Mesenchymal stem cell (in vitro differentiated cells and primary cell): ENCODE measurements around the gene PDP2.
A peak's percentile ranks its signal among the peaks of the same experiment; 100 is the strongest.

Experiments
- DNase-seq: peaks from one replicate; pipeline ENCODE4 v3.0.0-alpha.2; 2013
- H2AFZ ChIP-seq: one replicate; pipeline ENCODE4 v1.6.1; 2013; ENCODE audit warnings: low read depth, mild to moderate bottlenecking, control low read depth, inconsistent platforms, low read length, moderate library complexity
- H2AK5ac ChIP-seq: 2 replicates; pipeline ENCODE4 v1.6.1; 2013; ENCODE audit warnings: low read length, moderate library complexity, mild to moderate bottlenecking, inconsistent platforms; ENCODE audit not compliant: severe bottlenecking
- H2BK120ac ChIP-seq: one replicate; pipeline ENCODE4 v1.6.1; 2013; ENCODE audit warnings: low read depth, mild to moderate bottlenecking, inconsistent platforms, low read length, moderate library complexity
- H2BK12ac ChIP-seq, 2 experiments: one replicate each; pipeline ENCODE4 v1.6.1; 2013; ENCODE audit warnings: inconsistent platforms in 2 of 2, low read length in 2 of 2, mild to moderate bottlenecking in 2 of 2, moderate library complexity in 2 of 2, control low read depth in 1 of 2
- H2BK15ac ChIP-seq: one replicate; pipeline ENCODE4 v1.6.1; 2013; ENCODE audit warnings: mild to moderate bottlenecking, low read depth, inconsistent platforms; ENCODE audit not compliant: poor library complexity, severe bottlenecking
- H2BK5ac ChIP-seq: 2 replicates; pipeline ENCODE4 v1.6.1; 2013; ENCODE audit warnings: low read depth, mild to moderate bottlenecking, low read length, control low read depth, inconsistent platforms; ENCODE audit not compliant: poor library complexity, severe bottlenecking
- H3K14ac ChIP-seq, 2 experiments: one replicate each; pipeline ENCODE4 v1.6.1; 2013; ENCODE audit warnings: inconsistent platforms in 2 of 2, low read length in 2 of 2, control low read depth in 1 of 2, mild to moderate bottlenecking in 1 of 2, moderate library complexity in 1 of 2
- H3K18ac ChIP-seq, 2 experiments: one replicate each; pipeline ENCODE4 v1.6.1; 2013; ENCODE audit warnings: inconsistent platforms in 2 of 2, low read length in 2 of 2, control low read depth in 1 of 2, low read depth in 1 of 2, mild to moderate bottlenecking in 1 of 2
- H3K23ac ChIP-seq, 2 experiments: one replicate each; pipeline ENCODE4 v1.6.1; 2013; ENCODE audit warnings: inconsistent platforms in 2 of 2, low read length in 2 of 2, mild to moderate bottlenecking in 2 of 2, moderate library complexity in 2 of 2, control low read depth in 1 of 2
- H3K27ac ChIP-seq: 2 replicates; pipeline ENCODE4 v1.5.1; 2013; ENCODE audit warnings: mild to moderate bottlenecking, moderate library complexity, low read length, control low read depth, inconsistent platforms; ENCODE audit not compliant: poor library complexity, severe bottlenecking
- H3K27me3 ChIP-seq, 2 experiments: 2 replicates each; pipeline versions ENCODE4 v1.6.1 to v1.7.0; 2013; ENCODE audit warnings: low read length in 2 of 2, mild to moderate bottlenecking in 2 of 2, moderate library complexity in 2 of 2, control low read depth in 1 of 2, inconsistent platforms in 1 of 2; ENCODE audit not compliant: control insufficient read depth in 1 of 2, insufficient read depth in 1 of 2
- H3K36me3 ChIP-seq, 2 experiments: 2 replicates each; pipeline versions ENCODE4 v1.6.1 to v1.7.0; 2013; ENCODE audit warnings: low read length in 2 of 2, control low read depth in 1 of 2, inconsistent platforms in 1 of 2, low read depth in 1 of 2, mild to moderate bottlenecking in 1 of 2; ENCODE audit not compliant: insufficient read depth in 2 of 2, control insufficient read depth in 1 of 2
- H3K4ac ChIP-seq, 2 experiments: one replicate each; pipeline ENCODE4 v1.6.1; 2013; ENCODE audit warnings: inconsistent platforms in 2 of 2, low read length in 2 of 2, mild to moderate bottlenecking in 2 of 2, moderate library complexity in 2 of 2, control low read depth in 1 of 2, low read depth in 1 of 2
- H3K4me1 ChIP-seq: 2 replicates; pipeline ENCODE4 v1.6.1; 2013; ENCODE audit warnings: low read depth, low read length, control low read depth; ENCODE audit not compliant: control insufficient read depth, insufficient read depth
- H3K4me2 ChIP-seq: 2 replicates; pipeline ENCODE4 v1.6.1; 2013; ENCODE audit warnings: low read length, mild to moderate bottlenecking, inconsistent platforms; ENCODE audit not compliant: poor library complexity, severe bottlenecking
- H3K4me3 ChIP-seq, 2 experiments: 2 replicates each; pipeline versions ENCODE4 v1.5.1 to v1.7.0; 2013; ENCODE audit warnings: low read length in 2 of 2, mild to moderate bottlenecking in 2 of 2, control low read depth in 1 of 2, low read depth in 1 of 2; ENCODE audit not compliant: insufficient read depth in 1 of 2
- H3K79me1 ChIP-seq: replicated peaks from 2 replicates; pipeline ENCODE4 v1.6.1; 2013; ENCODE audit warnings: mild to moderate bottlenecking, control low read depth, low read length, inconsistent platforms; ENCODE audit not compliant: poor library complexity, severe bottlenecking
- H3K9ac ChIP-seq: 2 replicates; pipeline ENCODE4 v1.7.0; 2013; ENCODE audit warnings: mild to moderate bottlenecking, low read length, moderate library complexity
- H3K9me3 ChIP-seq: 2 replicates; pipeline ENCODE4 v1.7.0; 2013; ENCODE audit warnings: mild to moderate bottlenecking, low read length; ENCODE audit not compliant: control insufficient read depth
- H4K8ac ChIP-seq: one replicate; pipeline ENCODE4 v1.6.1; 2013; ENCODE audit warnings: inconsistent platforms, mild to moderate bottlenecking, low read length, moderate library complexity
- H4K91ac ChIP-seq: one replicate; pipeline ENCODE4 v1.6.1; 2013; ENCODE audit warnings: mild to moderate bottlenecking, low read length, inconsistent platforms
- WGBS: methylation state at CpG from one replicate; pipeline ENCODE4 v1.1.7; 2013; ENCODE audit warnings: mixed read lengths; 5-methylcytosine and 5-hydroxymethylcytosine counted together

PDP2 gene

GRCh38 chr16:66851166-66851964, 28.9 kb upstream of the PDP2 start:
- H3K27ac ChIP-seq = no peak overlapping the region
- H4K91ac ChIP-seq = no peak overlapping the region
- no peak overlapping the region for H2AK5ac ChIP-seq
- H3K4me1 ChIP-seq = no peaks in the 10 kb centered on the region
- no peak overlapping the region for H2BK120ac ChIP-seq
- H2BK15ac ChIP-seq = no peak overlapping the region
- H3K36me3 ChIP-seq = no peaks in the 10 kb centered on the region
- H3K23ac ChIP-seq = no peak overlapping the region
- no peak overlapping the region for H2AFZ ChIP-seq
- H3K4me2 ChIP-seq = no peak overlapping the region
- no peak overlapping the region for H3K4me3 ChIP-seq
- WGBS = 88% methylated on average over 13 of the region's 13 CpGs
- no peak overlapping the region for H3K18ac ChIP-seq
- H4K8ac ChIP-seq = no peak overlapping the region
- H2BK12ac ChIP-seq = no peak overlapping the region
- peaks cover 44 to 54% of the 10 kb centered on the region in 2 experiments for H3K27me3 ChIP-seq
- H3K4ac ChIP-seq = no peak overlapping the region
- DNase-seq = no peak
- H3K9ac ChIP-seq = no peak overlapping the region
- H3K79me1 ChIP-seq = no peaks in the 10 kb centered on the region
- no peak overlapping the region for H2BK5ac ChIP-seq
- no peak overlapping the region for H3K14ac ChIP-seq
- H3K9me3 ChIP-seq = no peaks in the 10 kb centered on the region

GRCh38 chr16:66853261-66854139, 26.8 kb upstream of the PDP2 start:
- Histone ChIP-seq H3K9me3 (no peaks in the 10 kb centered on the region), H3K14ac (no peak overlapping the region), H2BK12ac (no peak overlapping the region), H3K36me3 (no peaks in the 10 kb centered on the region), H3K4ac (no peak overlapping the region), H4K8ac (no peak overlapping the region), H3K9ac (no peak overlapping the region), H3K4me1 (no peaks in the 10 kb centered on the region), H2BK15ac (no peak overlapping the region), H2AK5ac (no peak overlapping the region), H4K91ac (no peak overlapping the region), H3K79me1 (no peaks in the 10 kb centered on the region), H3K27me3 (peaks cover 25 to 36% of the 10 kb centered on the region in 2 experiments), H3K4me2 (no peak overlapping the region), H3K4me3 (no peak overlapping the region), H3K27ac (no peak overlapping the region), H2BK120ac (no peak overlapping the region), H2BK5ac (no peak overlapping the region), H2AFZ (no peak overlapping the region), H3K18ac (no peak overlapping the region), H3K23ac (peak overlapping the region in 1 of 2 experiments; percentile 43)
- no peak for DNase-seq
- WGBS = 86% methylated on average over 15 of the region's 15 CpGs

GRCh38 chr16:66856184-66856730, 24.1 kb upstream of the PDP2 start:
- Histone ChIP-seq H3K4ac (no peak overlapping the region), H3K9ac (no peak overlapping the region), H3K79me1 (no peaks in the 10 kb centered on the region), H3K14ac (no peak overlapping the region), H3K18ac (no peak overlapping the region), H3K4me1 (peaks cover 4% of the 10 kb centered on the region), H2BK12ac (no peak overlapping the region), H4K91ac (no peak overlapping the region), H3K4me3 (no peak overlapping the region), H2BK120ac (no peak overlapping the region), H2AFZ (no peak overlapping the region), H3K23ac (no peak overlapping the region), H3K4me2 (no peak overlapping the region), H4K8ac (no peak overlapping the region), H3K9me3 (no peaks in the 10 kb centered on the region), H2AK5ac (no peak overlapping the region), H2BK15ac (no peak overlapping the region), H3K36me3 (no peaks in the 10 kb centered on the region), H3K27me3 (peaks cover 15% of the 10 kb centered on the region in 2 experiments), H3K27ac (no peak overlapping the region), H2BK5ac (no peak overlapping the region)
- 93% methylated on average over 6 of the region's 6 CpGs for WGBS
- no peak for DNase-seq

GRCh38 chr16:66856801-66857200, 23.5 kb upstream of the PDP2 start:
- DNase-seq = no peak
- Histone ChIP-seq H3K4me2 (no peak overlapping the region), H3K4ac (no peak overlapping the region), H3K4me3 (no peak overlapping the region), H4K8ac (no peak overlapping the region), H3K27me3 (peaks cover 11 to 15% of the 10 kb centered on the region in 2 experiments), H3K36me3 (no peaks in the 10 kb centered on the region), H3K14ac (no peak overlapping the region), H4K91ac (no peak overlapping the region), H3K9ac (no peak overlapping the region), H2BK120ac (no peak overlapping the region), H2AK5ac (no peak overlapping the region), H2AFZ (no peak overlapping the region), H3K4me1 (peaks cover 4% of the 10 kb centered on the region), H3K18ac (no peak overlapping the region), H3K9me3 (no peaks in the 10 kb centered on the region), H2BK12ac (no peak overlapping the region), H3K27ac (no peak overlapping the region), H2BK5ac (no peak overlapping the region), H3K79me1 (no peaks in the 10 kb centered on the region), H2BK15ac (no peak overlapping the region), H3K23ac (no peak overlapping the region)
- 93% methylated on average over 2 of the region's 2 CpGs for WGBS
